Frontal cortex (tissue), 4 donors: Measurements from ENCODE around the gene NLGN4X. TPM values are rescaled to one million over a fixed set of nuclear protein-coding genes. Genes with fewer than 3 reads are reported as not detected.
"Not testable (repeated sequence)": the region's sequence is repeated elsewhere in the genome, so short reads cannot be mapped to it uniquely, and the experiment has no call there.

Experiments
- DNase-seq, 2 donors: peaks; one replicate each; pipeline ENCODE4 v3.0.0; 2012; ENCODE audit warnings: low spot score in 2 of 2
- FAIRE-seq: peaks from 2 replicates; lab custom pipeline; 2012; peaks lifted over from hg19 to GRCh38; lab: Jason Lieb, UNC
- small RNA-seq: library from RNA; depleted of rRNA; stranded (forward); fragments of <200 nt; gene quantifications from one replicate; pipeline ENCODE3, GENCODE V24; 2014
- total RNA-seq: library from RNA; depleted of rRNA; stranded (reverse); fragments of >200 nt; gene quantifications from one replicate; pipeline ENCODE4 v1.2.3, GENCODE V29; 2014
- donor health status: control.
- donor health status: control.
- donor health status: control.

NLGN4X gene
- total RNA-seq, 1 donor from 2014 or later: 40.8 TPM

DNA sequence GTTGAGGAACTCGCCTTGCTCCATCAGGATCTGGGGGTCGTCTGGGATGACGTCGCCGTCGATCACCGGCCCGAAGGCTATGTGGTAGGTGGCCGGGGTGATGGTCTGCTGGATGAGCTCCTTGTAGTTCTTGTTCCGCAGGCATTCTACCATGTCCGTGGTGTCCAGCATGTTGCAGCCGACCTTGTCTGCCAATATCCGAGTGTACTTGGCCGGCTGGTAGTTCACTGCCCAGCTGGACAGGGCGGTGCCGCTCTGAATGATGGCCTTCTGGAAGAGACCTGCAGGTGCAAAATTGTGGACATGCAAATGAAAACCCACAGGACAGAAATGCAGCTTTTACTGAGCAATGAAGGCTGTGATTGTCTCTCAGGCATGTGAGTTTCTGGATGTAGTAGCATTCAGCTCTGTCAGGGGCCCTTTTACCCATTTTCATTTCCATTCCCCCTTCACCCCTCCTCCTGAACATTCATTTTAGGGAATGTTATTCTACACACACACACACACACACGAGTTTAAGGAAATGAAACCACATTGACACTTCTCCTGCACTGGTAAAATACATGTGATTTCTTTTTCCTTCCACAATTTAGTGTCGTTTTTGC, 325.0 kb downstream of the NLGN4X start:
- peak; percentile 4 to 17 for DNase-seq
- not testable (repeated sequence) for FAIRE-seq

DNA sequence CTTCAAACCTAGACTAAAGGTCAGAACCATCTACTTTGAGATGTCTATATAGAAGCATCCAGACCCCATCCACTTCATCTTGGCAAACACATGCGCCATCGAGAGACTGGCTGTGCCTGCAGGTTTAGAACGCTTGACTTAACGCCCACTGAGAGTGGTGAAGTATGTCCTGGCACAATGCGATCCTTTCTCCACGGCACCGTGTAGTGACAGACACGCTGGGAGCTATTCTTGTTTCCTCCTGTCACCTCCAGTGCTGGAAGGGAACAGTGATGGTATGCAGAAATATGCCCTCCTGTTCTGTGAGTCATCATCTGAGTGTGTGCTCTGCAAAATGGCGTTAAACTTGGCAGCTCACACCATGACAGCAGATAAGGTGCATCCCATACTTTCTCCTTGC, 330.2 kb downstream of the NLGN4X start:
- no peak for FAIRE-seq
- DNase-seq: no peak

DNA sequence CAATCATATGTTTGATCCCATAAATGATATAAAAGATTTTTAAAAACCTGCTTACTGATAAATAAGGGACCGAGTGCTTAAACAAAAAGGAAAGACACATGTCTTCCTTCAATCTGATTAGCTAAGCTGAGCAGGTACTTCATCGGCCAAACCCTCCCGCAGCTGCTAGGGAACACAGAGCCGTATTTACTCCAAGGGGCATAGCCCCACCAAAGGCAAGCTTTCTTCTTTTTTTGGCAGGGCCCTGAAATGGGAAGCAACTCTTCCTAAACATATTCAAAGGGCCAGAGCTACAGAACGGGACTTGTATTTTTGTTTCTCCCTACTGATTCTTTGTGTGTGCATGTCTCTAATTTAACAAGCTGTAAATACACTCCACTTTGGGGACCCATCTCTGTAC, 337.3 kb downstream of the NLGN4X start:
- DNase-seq: no peak
- no peak for FAIRE-seq

DNA sequence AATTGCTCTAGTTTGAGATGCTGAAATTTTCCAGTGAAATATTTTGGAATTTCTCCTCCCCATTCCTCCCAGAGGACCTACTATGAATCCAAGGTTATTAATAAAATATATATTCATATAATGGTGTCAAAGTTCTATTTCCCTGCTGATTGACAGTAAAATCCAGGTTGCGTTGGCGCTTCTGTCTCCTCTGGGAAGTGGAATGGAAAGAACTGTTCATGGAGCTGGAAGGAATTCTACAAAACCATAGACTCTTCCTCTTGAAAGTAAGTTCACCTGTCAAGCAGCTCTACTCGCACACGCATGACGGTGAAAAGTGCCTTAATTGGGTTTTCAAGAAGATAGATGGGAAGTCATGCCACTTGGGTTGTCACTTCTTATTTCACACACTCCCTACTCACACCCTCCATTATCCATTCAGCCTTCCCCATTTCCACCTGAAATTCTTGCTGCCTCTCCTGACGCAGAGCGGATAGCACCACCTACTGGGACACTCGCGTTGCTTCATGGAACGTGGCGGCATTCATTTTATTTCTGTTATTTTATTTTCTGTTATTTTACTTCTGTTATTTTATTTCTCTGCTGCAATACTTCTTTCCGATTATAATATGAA, 351.6 kb downstream of the NLGN4X start:
- DNase-seq (no peak), FAIRE-seq (peak; percentile 44)

DNA sequence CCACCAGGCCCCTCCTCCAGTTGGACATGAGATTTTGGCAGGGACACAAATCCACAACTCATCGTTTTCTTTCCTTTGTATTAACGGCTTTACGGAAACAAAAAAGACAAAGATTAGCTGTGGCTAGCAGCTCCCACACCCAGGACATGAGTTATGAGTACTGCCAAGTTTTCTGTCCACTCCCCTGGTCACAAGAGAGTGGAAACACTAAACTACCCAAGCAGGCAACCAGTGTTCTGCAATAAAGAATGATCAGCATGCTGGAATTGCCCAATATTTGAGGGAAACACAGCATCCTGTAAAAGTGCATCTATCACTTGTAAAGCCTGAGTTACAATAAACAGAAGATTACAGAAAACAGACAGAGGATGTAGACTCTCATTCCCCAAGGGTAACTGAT, 358.4 kb downstream of the NLGN4X start:
- DNase-seq (no peak), FAIRE-seq (no peak)

DNA sequence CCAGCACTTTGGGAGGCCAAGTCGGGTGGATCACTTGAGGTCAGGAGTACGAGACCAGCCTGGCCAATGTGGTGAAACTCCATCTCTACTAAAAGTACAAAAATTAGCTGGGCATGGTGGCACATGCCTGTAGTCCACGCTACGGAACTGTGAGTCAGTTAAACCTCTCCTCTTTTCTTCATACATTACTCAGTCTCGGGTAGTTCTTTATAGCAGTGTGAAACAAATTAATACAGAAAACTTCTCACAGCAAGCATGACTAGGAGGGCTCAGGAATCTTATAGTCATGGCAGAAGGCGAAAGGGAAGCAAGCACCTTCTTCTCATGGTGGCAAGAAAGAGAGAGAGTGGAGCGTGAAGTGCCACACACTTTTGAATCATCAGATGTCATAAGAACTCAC, 358.9 kb downstream of the NLGN4X start:
- FAIRE-seq: no peak
- no peak for DNase-seq

DNA sequence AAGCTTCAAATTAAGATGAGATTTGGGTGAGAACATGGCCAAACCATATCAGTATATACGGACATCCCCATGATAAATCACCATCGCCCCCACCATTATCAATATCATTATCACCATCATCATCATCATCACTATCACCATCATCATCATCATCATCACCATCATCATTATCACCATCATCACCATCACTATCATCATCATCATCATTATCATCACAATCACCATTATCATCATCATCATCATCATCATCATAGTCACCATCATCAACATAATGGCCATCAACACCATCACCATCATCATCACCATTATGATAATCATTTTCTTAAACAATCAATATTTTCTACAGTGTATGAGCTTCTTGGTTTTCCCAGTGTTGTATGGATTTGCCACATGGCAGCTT, 360.9 kb downstream of the NLGN4X start:
- no peak for FAIRE-seq
- DNase-seq: no peak

DNA sequence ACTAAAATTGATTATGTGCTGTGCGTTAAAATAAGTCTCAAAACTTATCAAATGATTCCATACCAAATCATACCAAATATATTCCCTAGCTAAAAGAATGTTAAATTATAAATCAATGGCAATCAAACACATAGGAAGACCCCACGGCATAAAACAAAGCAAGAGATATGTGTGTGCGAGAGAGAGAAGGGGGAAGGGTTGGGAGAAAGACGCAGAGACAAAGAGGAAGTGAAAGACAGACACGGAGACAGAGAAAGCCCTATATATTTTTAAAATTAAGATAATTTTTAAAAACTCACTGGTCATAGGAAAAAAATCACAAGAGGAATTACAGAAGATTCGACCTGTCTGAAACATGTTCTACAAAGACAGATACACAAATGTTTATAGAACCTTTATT, 371.4 kb downstream of the NLGN4X start:
- DNase-seq (no peak), FAIRE-seq (no peak)

DNA sequence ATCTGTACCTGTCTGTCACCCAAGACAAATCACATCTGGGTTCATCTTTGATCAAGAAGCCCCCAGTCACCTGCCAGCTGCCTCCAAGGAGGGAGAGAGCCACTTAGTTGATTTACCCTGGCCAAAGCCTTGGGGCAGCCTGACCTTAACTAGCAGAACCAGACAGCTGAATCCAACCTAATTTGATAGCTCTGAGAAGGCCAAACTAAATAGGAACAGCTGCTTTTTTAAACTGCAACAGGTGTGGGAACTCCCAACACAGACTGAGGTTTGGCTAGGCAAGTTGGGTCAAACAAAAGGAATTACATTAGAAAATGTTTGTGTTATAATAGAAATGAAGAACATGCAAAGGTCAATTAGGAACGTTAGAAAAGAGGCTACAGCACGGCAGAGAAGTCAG, 375.7 kb downstream of the NLGN4X start:
- no peak for DNase-seq
- no peak for FAIRE-seq

DNA sequence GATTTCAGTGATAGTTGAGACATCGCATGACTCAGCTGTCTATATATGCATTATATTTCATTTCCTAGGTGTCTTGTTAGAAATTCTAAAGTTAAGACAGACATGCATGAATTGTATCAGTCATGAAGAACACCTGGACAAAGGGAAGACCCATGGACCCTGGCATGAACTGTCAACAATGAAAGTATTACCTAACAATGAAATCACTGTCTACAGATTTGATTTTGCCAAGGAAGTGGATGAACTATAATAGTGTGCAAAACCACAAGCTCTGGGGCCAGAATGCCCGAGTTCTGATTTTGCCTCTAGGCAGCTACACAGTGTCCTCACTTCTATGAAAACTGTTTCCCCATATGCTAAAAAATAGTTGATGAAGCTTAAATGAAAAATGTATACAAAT, 386.1 kb downstream of the NLGN4X start:
- FAIRE-seq: no peak
- DNase-seq: no peak

Small RNA genes lying within 50 kb of the gene (small RNA-seq; reads per million reads assigned to genes)
- gene RF00322: not detected
